ENCODE measurements around the gene CCDC63.
"Not testable (repeated sequence)": the region's sequence is repeated elsewhere in the genome, so short reads cannot be mapped to it uniquely, and the experiment has no call there.

CCDC63 gene

DNA sequence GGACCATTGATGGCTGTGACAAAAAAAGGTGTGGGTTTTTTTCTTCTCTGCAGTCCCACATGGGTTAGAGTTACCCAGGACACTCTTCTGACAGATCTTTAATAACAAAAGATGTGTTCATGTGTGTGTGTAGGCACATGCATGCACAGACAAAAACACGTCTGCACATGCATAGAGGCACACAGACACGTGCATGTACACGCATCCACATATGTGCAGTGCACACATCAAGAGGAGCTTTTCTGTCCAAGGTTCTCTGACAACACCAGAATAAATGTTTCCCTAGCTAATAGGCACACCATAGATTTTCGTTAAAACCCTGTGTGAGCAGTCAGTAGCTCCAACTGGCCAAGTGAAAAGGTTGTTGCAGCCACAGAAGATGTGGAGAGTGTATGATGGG is 76.4 kb downstream of the CCDC63 start:
- no peak for DNase-seq (ENCODE audit: low spot score)

GRCh38 chr12:110923692-110924334 is 77.0 kb downstream of the CCDC63 start:
- no peak for DNase-seq (ENCODE audit: low spot score)

DNA sequence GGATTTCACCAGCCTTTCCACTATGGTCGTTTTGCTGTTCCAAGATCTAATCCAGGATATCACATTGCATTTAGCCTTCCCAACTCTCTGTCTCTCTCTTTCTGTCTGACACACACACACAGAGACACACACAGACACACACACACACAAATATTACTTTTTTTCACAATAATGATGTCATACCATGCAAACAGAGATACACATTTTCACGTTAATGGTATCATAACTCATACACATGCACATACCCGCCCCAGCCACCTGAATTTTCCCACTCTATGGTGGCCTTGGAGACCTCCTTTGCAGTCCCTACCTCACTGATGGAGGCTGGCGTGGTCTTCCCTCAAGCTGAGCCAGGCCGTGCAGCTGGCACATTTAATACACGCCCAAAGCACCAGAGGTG is 80.8 kb downstream of the CCDC63 start:
- DNase-seq (ENCODE audit: low spot score): no peak

GRCh38 chr12:110928700-110929099 is 81.9 kb downstream of the CCDC63 start:
- DNase-seq (ENCODE audit: low spot score): no peak

- no peak for DNase-seq (ENCODE audit: low spot score)
Measured at GRCh38 chr12:110929818-110930217, 83.0 kb downstream of the CCDC63 start.

- no peak for DNase-seq (ENCODE audit: low spot score)
Measured at GRCh38 chr12:110930348-110931314, 83.8 kb downstream of the CCDC63 start.

DNA sequence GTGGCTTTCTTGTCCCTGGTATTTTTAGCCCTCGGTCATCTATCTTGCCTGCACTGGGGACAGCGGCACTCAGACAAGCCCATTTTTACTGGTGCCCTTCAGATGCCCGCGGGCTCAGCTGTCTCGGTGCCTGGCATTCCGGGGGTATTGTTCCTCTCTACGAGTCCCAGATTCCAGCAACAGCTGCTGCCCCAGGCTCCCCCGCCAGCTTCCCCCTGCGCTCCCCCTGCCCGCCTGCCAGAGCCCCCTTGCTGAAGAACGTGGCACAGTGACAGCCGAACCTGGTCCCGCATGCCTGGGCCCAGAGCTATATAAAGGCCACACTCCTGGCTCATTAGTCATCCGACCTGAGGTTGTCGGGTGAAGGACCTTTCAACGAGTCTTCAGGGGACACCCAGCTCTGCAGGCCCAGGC is 84.5 kb downstream of the CCDC63 start:
- no peak for DNase-seq (ENCODE audit: low spot score)

- no peak for DNase-seq (ENCODE audit: low spot score)
Measured at GRCh38 chr12:110932046-110932445, 85.3 kb downstream of the CCDC63 start.

DNA sequence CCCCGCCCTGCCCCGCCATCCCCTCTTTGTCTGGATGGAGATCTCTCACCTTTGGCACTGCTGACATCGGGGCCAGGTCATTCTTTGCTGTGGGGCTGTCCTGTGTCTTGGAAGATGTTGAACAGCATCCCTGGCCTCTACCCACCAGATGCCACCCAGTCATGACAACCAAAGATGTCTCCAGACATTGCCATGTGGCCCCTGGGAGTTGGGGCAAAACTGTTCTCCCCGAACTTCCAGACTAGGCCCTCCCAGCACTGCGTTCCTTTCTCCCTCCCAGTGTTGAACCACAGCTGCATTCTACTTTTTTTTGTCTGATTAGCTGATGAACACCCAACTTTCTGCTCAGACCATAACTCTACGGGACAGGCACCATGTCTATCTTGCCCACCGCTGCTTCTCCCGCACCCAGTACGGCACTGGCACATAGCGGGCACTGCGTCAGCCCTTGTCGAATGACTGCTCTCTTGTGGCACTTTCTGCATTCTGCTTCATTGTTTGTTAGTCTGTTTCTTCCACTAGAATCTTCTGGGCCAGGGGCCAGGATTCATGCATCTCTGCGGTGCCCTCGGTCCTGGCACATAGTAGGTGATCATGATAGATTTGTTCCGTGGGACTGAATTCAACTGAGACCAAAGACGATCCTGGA is 86.7 kb downstream of the CCDC63 start:
- no peak for DNase-seq (ENCODE audit: low spot score)

DNA sequence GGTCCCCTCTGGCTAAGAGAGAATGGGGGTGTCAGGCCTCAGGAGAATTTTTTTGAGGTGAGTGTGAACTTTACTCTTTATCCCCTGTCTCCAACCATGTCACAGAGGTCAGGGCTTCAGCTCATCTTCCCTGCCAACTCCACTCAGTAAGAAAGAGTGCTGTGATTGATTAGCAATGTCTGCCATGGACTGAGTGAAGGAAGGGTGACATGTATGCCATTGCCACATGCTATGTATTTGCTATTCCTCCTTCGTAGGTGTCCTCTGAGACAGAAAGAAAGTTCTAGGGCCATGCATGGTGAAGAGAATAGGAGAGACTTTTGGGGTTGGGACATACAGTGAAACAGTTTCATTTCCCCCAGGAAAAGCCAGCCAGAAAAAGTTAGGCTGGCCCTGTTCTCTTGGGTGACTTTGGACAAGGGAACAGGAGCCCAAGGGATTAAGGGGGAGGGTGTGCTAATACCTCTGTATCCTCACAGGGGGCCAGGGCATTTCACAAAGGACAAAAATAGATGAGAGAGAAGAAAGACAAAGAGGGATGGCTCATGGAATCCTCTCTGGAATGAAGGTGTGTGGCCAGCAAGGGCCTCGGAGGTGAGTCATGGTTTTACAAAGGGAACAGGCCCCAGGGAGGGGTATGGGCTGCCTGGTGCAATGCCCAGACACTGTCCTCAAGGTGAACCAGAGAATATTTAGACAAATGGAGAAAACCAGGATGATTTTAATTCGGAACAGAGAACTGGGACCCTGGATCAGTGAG is 87.5 kb downstream of the CCDC63 start:
- no peak for DNase-seq (ENCODE audit: low spot score)

DNA sequence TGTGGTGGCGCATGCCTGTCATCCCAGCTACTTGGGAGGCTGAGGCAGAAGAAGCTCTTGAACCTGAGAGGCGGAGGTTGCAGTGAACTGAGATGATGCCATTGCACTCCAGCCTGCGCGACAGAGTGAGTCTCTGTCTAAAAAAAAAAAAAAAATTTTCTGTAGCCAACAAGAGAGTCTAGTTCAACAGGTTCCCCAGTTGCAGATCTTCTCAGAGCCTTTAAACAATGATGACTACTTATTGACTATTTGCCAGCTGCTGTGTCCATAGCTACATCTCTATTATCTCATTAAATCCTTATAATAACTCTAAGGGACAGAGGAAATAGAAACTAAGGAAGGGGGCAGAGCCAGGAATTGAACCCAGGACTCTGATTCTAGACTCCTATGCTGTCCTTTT is 88.8 kb downstream of the CCDC63 start:
- DNase-seq (ENCODE audit: low spot score): no peak

- DNase-seq (ENCODE audit: low spot score): no peak
Measured at GRCh38 chr12:110936367-110937103, 89.7 kb downstream of the CCDC63 start.

DNA sequence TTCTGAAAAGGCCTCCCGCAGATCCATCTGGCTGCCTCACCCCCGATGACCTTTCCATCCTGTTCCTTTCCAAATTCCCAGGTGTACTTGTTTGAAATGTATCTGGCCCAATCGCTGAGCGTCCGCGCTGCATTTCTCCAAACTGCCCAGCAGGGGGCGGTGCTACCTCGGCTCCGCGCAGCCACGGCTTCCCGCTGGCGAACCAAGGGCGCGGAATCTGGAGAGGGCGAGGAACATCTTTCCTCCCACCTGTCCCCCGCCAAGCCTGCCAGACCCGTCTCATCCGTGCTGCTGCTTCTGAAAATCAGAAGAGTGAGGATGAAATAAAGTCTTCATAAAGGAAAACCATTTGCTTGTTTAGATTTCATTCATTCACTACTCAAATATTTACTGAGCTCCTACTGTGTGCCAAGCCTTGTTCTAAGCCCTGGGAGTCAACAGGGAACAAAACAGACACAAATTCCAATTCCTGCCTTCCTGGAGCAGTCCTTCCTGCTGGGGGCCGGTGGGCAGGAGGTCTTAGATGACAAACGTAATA is 90.4 kb downstream of the CCDC63 start:
- DNase-seq (ENCODE audit: low spot score): peak; percentile 72

DNA sequence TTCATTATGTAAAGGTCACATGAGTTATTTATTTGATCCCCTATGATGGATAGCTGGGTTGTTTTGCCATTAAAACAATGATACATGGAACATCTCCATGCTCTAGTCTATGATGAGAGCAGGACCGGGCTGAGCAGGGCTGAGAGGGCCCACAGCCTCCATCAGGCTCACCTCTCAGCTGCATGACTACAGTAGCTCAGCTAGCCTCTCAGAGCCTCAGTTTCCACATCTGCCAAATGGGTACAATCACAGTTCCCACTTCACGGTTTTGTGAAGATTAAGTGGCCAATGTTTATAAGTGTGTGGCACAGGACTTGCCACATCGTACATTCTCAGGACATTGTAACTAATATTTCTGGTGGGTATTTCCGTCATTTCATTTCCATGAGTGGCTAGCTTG is 93.5 kb downstream of the CCDC63 start:
- no peak for DNase-seq (ENCODE audit: low spot score)

GRCh38 chr12:110940933-110941332 is 94.1 kb downstream of the CCDC63 start:
- no peak for DNase-seq (ENCODE audit: low spot score)

- DNase-seq (ENCODE audit: low spot score): no peak
Measured at GRCh38 chr12:110941391-110941790, 94.6 kb downstream of the CCDC63 start.

DNA sequence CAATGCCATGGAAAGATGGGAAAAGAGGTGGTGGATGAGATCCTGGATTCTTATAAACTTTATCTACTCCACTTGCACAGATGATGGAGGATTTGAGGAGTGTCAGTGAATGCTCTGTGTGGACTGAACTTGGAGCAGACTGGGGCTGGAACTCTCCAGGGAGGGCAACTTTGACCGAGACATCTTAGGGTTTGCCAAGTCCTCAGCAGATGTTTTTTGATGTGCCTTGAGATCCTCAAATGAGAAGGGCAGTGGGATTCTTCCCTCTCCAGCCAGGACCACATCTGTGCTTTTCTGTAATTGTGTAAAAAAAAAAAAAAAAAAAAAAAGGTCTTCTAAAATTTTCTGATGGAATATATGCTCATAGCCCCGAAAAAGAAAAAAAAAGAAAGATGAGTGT is 96.6 kb downstream of the CCDC63 start:
- DNase-seq (ENCODE audit: low spot score): no peak

GRCh38 chr12:110948041-110948440 is 101.3 kb downstream of the CCDC63 start:
- DNase-seq (ENCODE audit: low spot score): no peak

DNA sequence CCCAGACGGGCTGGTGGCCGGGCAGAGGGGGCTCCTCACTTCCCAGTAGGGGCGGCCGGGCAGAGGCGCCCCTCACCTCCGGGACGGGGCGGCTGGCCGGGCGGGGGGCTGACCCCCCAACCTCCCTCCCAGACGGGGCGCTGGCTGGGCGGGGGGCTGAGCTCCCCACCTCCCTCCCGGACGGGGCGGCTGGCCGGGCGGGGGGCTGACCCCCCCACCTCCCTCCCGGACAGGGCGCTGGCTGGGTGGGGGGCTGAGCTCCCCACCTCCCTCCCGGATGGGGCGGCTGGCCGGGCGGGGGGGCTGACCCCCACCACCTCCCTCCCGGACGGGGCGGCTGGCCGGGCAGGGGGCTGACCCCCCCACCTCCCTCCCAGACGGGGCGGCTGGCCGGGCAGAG is 103.7 kb downstream of the CCDC63 start:
- DNase-seq (ENCODE audit: low spot score): not testable (repeated sequence)

- DNase-seq (ENCODE audit: low spot score): not testable (repeated sequence)
Measured at GRCh38 chr12:110950867-110951266, 104.1 kb downstream of the CCDC63 start.
